Activated CD4-positive, alpha-beta T cell treated with anti-CD3 and anti-CD28 coated beads, Interleukin-2, amount 50 U/mL, for 48 hours (primary cell): ENCODE measurements around the gene MLIP.
"Not testable (repeated sequence)": the region's sequence is repeated elsewhere in the genome, so short reads cannot be mapped to it uniquely, and the experiment has no call there.

Experiments
- DNase-seq, 2 experiments: peaks; one replicate each; pipeline ENCODE4 v3.0.0-alpha.2; 2020

The MLIP gene

DNA sequence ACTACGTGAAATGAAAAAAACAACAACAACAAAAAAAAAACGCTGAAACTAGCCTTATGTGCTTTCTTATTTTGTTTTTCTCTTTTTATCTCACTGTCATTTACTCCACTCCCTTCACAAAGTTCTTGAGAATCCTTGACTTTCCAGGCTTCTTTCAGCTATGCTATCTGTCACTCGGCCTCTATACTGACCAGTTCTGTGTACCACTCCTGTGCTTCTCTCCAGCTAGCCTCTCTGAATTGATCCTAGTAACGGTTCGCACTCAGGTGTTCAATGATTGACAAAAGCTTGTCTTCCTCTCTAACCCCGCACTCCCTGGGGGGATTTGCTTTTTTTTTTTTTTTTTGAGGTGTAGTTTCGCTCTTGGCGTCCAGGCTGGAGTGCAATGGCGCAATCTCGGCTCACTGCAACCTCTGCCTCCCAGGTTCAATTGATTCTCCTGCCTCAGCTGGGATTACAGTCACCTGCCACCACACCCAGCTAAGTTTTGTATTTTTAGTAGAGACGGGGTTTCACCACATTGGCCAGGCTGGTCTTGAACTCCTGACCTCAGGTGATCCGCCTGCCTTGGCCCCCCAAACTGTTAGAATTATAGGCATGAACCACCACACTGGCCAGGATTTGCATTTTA is 31.8 kb downstream of the MLIP start:
- no peak for DNase-seq

DNA sequence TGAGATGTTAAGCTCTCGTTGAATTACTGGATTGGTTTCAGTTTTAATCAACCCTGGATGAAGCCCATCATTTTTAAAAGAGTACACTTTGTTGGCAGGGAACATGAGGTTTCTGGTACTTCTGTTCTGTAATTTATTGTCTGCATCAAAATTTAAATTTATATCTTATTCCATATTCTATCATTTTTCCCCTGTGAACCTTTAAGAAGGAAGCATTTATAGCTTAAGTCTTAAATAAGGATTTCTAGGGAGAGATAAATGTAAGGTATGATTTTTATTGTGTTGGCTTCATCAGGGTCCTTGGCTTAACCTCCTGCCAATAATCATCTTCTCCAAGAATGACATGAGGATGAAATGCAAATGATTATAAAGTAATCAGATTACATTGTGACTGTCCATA is 40.6 kb downstream of the MLIP start:
- no peak for DNase-seq

DNA sequence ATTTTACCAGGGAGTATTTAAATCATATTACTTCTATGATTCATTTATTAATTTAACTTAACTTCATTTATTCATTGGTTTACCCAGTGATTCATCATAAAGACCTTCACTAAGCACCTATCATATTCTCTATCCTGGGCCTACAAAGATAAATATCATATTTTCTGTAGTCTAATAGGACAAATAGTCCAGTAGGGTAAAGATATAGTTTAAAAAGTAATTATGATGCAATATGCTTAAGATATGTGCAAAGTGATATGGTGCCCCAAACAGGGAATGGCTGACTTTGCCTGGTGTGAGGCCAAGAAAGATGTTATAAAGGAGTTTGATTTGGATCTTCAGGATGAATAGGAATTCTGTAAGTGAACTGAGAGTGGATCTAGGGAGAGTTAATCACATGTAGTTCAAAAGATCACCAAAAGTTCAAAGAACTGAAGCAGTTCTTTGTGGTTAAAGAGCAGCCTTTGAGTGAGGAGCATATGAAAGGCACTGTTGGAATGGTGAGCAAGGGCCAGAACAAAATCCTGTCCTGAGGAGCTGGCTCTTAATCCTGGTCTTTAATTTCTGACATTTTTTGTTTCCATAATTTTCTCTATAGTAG is 45.5 kb downstream of the MLIP start:
- no peak for DNase-seq

DNA sequence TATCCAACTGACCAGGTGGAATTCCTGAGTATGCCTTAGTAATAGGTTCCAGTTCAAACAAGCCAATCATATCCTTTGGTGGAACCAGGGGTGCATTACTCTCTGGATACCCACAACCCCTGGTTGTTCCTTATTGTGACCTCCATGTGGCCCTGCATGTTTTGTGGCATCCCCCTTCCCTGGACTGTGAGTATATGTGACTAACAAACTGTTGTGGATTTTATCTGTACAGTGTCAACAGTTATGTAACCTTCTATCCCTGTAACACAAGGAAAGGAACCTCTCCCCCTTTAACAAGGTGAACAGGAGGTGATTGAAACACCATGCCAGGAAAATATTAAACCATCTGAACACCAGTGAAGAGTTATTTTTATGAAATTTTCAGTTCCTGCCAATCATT is 46.2 kb downstream of the MLIP start:
- no peak for DNase-seq

DNA sequence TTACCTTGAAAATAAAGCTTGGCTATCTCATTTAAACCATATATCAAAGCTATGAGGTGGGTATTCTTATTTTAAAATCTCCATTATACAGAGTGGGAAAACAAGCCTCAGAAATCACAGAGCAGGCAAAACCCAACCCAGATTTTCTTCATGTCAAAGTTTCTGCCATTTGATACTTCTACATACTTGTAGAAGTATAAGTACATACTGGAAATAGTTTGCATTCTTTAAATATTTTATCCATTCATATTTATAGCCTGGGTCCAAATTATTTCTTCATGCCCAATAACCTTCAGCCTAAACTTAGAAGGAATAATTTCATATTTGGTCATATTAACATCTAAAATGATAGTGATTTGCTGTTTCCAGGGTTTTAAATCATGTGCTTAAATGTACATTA is 61.8 kb downstream of the MLIP start:
- no peak for DNase-seq

DNA sequence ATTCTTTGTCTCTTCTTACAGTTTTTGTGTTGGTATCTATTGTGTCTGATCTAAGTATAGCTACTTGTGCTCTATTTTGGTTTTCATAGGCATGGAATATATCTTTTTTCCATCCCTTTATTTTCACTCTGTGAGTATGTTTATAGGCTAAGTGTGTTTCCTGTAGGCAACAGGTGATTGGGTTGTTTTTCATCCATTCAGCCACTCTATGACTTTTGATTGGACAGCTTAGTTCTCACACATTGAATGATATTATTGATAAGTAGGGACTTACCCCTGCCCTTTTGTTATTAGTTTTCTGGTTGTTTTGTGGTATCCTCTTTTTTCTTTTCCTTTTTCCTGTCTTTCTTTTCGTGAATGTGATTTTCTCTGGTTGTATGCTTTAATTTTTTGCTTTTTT is 67.9 kb downstream of the MLIP start:
- DNase-seq, result no peak

DNA sequence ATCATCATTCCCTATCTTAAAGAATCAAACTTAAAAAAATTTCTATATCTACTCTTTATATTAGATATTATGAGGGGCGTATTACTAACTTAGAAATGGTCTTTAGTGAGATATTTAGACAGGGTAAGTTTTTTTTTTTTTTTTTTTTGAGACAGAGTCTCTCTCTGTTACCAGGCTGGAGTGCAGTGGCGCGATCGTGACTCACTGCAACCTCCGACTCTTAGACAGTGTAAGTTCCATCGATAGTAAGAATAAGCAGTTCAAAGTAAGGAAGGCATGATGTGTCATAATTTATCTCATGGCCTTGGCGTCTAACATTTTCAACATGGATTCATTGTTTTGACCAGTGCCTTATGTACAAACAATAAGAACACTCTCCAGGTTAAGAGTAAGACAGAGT is 72.4 kb downstream of the MLIP start:
- DNase-seq, result no peak

DNA sequence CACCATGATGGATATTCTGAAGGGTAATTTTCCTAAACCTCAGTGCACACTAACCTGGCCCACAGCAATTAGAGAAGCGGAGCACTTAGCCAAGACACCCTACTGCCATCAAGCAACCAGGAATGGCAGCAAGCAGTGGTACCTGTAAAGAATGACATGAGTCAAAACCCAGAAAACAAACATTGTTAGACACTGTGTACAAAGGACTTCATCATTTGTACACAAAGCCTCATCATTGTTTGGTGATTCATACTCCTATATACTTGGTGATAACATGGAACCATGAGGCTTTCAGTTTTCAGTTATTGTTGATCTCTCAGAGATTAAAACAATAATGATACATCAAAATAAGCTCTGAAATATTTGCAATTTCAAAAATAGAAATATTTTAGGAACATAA is 74.6 kb downstream of the MLIP start:
- no peak for DNase-seq

DNA sequence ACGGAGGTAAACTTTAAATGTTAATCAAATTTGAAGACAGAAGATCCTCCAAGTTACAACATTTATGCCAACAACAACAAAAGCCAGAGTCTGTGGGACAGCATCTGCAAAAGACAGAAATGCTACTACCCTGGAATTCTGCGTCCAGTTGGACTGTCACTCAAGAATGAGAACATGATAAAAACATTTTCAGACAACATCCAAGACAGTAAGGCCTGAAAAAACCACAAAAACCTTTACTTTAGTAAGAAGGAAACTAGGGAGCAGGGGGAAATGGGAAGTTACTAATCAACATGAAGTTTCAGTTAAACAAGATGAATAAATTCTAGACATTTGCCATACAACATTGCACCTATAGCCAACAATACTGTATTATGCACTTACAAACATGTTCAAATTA is 77.6 kb downstream of the MLIP start:
- DNase-seq, result no peak

DNA sequence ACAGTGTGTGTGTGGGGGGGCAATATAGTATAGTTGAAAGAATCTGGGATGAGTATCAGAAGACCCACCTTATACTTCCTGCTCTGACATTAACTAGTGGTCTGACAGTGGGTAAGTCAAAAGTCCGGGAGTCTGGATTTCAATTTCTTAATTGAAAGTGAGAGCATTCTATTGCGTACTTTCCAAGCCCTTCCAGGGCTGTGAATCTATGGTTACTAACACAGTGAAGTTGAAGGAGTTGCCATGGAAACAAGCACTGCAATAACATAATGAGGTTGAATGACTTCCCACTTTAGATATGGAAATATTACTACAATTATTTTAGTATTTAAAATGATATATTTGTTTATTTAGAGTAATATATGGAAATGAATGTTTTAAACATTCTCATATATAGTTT is 80.2 kb downstream of the MLIP start:
- no peak for DNase-seq

DNA sequence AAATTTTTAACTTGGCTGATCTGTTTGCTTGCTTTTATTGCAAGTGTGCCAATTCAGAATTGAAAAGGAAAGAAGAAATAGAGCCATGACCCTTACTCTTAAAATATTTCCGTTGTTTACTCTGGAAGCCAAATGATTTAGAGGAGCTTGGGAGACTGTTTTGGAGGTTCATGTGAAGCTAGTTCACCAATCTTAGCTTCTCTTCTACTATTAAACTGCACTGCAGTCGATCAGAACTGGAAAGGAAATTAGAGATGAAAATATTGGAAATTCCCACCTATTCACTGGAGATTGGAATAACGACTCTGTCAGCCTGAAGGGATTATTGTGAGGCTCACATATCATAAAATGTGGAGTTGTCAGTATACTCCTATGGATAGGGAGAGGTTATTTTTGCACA is 81.8 kb downstream of the MLIP start:
- no peak for DNase-seq

DNA sequence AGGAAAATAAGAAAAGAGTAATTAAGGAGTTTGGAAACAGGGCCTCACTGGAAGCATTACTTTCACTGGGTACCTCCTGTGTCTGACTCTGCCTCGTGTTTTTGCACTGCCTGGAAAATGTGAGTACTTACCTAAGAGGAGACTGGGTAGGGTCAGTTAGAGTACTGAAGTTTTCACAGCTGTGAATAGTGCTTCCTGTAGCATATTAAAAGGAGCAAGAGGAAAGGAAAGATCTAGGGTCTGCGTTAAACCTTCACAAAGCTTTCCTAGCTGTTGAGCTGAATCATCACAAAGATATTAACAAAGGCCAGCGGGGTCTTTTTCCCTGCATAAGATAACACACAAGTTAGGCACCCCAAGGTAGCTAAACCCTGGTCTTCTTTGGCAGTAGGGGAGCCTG is 82.3 kb downstream of the MLIP start:
- no peak for DNase-seq

DNA sequence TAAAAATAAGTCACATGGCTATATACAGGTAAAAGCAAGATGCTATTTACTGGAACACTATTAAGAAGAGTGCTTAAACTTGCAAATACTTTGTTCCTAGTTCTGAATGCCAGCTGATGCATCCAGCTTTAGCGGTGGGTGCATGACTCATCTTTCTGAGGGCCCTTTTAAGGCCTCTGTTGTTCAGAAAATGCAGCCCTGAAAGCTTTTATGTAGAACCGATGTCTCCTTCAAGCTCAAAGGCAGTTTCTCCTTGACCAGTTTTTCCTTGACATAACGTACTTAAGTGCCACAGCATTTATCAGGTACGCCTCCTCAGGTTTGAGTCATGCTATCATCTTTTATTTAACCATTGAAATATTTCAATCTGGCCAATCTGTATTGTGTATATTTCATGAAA is 82.8 kb downstream of the MLIP start:
- DNase-seq, result no peak

DNA sequence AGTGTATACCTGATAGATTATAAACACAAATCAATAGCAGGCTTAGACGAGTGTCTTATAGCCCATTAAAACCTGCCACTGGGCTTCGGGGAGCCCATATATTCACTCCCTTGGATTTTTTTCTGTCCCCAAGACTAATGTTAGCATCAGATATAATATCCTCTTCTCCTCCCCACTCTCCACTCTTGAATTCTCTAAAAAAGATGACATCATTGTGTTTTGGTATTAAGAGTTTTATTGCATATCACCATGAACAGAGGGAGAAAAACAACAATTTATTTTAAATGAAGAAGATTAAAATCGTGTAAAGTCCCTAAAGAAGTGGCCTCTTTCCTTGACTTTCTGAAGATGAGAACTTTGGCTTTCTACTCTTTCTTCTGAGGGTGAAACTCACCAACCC is 84.4 kb downstream of the MLIP start:
- DNase-seq, result no peak

DNA sequence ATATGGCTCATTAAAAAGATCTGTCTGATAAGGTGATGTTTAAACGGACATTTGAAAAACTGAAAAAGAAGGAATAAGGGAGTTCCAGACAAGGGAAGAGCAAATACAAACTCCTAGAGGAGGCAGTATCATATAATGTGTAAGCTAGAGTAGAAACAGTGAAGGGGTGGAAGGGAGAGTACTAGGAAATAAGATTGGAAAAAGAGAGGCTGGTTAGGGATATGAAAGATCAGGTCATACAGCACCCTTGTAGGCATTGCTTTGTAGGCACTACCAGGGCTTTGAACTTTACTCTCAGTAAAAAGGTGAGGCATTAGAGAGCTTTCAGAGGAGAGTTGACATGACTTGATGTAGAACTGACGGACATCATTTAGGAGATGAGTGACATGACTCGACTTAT is 85.7 kb downstream of the MLIP start:
- no peak for DNase-seq

DNA sequence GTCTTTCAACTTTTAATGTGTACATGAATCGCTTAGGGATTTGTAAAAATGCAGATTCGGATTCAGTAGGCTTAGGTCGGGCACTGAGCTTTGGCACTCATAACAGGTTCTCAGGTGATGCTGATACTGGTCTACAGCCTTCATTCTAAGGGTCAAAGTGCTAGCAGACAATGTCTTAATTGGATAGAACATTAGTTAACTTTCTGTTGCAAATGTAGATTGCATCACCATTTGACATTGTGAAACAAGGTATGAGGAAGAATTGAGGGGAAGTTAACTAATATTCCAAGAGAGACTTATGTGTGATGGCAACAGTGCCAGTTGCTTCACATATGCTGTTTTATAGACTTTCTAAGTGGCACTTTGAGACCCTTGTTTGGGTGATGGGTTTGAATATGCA is 86.9 kb downstream of the MLIP start:
- no peak for DNase-seq

DNA sequence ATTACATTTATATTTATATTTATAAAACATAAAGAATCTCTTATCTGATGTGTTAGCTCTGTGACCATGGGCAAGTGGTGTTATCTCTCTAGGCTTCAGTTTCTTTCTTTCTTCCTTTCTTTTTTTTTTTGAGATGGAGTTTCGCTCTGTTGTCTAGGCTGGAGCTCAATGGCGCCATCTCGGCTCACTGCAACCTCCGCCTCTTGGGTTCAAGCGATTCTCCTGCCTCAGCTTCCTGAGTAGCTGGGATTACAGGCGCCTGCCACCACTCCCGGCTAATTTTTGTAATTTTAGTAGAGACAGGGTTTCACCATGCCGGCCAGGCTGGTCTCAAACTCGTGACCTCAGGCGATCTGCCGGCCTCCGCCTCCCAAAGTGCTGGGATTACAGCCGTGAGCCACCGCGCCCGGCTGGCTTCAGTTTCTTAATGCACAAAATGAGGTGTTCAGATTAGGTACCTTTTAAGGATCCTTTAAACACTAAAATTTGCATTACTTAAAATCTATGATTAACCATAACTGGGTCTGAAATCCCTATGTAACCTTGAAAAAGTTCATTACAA is 92.3 kb downstream of the MLIP start:
- not testable (repeated sequence) for DNase-seq

DNA sequence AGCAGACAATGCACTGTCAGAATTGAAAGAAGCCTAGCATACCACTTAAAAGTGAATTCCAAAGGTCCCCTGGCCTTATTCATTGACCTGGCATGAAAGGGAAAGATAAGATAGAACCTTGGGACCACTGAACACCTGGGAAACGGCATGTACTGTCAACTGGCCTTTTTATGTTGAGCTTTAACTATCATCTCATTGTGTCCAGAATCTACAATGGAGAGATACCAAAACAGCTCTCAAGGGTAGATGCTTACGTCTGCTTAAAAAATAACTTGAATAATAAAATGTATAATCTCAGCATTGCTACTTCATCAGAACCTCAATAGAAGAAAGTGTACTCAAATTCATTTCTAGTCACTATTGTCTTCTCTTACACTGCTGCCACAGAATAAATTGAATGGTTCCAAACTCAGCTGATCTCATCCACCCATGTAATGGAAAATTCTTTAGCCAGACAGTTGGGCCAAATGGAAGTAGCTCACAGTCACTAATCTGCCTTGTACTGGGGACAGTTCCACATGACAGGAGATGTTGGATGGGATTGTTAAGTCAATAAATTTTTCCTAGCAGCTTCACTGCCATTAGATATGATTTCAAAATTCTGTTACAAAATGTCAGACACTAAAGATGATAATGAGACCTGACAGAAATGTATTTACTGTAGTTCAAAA is 93.8 kb downstream of the MLIP start:
- no peak for DNase-seq

DNA sequence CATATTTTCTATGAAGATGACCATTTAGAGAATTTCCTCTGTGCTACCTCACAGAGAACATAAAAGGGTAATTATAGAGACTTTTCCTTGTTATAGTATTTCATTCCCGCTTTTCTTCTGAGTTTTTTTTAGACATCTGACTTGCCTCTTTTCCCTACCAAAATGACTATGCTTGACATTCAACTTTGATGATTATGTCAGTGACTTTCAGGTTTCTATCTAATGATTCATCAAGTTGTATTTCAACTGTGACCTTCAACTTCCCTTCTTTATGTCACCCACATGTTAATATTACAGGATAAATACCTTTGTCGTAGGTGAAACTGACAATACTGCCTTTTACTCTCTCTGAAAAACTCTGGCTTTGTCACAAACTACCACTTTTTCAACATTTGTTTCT is 95.3 kb downstream of the MLIP start:
- no peak for DNase-seq

DNA sequence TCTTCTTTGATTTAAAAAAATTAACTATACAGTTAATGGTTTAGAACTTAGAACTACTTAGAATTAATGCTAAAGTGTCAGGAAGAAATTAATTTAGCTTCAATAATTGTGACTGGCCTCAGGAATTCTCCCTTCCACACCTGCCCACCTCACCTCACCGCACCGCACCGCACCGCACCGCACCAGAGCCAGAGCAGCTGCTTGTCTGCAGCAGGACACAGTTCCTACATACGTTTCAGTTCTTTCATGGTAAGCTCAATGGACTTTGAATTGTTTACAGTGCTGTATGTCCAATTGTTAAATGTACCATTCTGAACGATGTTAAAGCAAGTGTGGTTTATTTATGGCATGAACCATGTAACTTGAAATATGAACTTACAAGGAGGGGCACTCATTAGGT is 98.7 kb downstream of the MLIP start:
- DNase-seq, result not testable (repeated sequence)

DNA sequence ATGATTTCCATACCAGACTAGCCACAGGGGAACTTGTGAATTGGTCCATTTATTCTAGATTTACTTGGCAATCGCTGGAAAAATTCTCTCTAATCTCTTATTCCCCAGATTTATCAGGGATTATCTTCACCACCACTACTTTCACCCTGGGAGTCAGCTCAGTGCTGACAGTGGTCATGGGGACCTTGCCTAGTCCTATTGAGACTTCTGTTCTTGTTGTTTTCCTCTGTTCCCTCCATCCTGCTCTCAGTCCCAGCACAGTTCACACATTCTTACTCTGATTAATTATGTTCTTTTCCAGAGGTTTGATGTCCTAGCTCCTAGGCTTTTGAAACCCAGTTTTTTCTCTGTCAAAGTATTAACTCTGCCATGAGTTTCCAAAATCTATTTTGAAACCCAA is 103.0 kb downstream of the MLIP start:
- no peak for DNase-seq

DNA sequence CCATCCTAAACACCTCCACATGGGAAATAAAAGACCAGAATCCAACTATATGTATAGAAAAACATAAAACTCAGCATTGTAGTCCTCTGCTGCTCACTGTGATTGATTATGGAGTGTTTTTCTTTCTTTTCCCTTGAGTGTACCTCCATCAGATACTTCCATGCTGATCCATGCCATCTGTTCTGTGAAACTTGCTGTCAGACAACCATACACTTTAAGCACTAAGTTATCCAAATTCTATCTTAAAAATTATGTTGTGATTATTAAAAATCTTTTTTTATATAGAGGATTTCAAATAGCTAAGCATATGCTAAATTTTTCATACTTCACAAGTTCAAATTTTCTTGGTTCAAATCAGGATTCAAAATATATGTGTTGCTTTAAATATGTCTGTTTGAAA is 105.1 kb downstream of the MLIP start:
- DNase-seq, result no peak

DNA sequence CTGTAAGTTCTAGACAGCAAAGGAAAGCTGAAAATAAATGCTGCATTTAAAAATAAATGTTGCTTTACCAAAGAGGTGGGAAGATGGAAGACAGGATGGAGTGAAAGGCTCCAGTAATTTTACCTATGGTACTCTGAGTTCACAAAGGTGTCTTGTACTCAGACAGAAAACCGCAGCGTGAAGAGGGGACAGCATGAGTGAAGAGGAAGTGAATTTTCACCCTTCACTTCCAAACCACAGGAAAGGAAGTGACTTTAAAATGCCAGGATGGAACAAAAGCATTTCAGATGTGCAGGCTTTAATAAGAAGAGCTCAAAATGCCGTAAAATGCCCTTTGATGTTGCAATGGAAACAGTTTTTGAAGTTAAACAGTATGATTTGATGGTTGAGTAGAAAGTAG is 105.8 kb downstream of the MLIP start:
- DNase-seq, result no peak

DNA sequence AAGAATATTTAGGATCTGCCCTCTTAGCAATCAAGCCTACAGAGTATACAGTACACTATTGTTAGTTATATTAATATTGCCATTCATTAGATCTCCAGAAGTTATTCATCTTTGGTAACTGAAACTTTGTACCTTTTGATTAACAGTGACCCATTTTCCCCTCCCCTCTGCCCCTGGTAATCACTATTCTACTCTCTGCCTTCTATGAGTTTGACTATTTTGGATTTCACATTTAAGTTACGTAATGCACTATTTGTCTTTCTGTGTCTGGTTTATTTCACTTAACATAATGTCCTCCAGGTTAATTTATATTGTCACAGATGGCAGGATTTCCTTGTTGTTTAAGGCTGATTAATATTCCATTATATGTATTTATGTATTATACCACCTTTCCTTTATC is 111.0 kb downstream of the MLIP start:
- no peak for DNase-seq

DNA sequence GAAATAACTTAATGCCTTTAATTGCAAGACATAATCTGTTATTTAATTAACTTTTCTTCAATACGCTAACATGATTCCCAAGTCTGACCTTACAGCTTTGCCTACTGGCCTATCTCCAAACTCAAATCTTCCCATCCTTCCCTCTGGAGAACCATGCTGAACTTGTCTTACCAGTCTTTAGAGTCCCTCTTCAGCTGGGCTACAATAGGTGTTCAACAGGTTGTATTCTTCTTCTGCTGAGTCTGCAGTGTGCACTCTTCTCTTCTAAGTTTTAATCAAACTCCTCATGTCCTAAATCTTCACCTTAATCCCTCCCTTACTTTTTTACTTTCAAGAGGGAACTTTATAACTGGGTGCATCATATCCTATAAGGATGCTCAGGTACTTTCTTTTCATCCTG is 121.5 kb downstream of the MLIP start:
- DNase-seq, result no peak
